HepG2 (cell line): ENCODE results near the gene FUOM. TPM values are rescaled to one million over a fixed set of nuclear protein-coding genes. Genes with fewer than 3 reads are reported as not detected.

Source experiments
- ARNT ChIP-seq: fragments of 450-650 bp; IDR thresholded peaks from 2 replicates; pipeline ENCODE4 v1.6.1; 2017
- FIP1L1 ChIP-seq: fragments of 200-400 bp; formaldehyde crosslinking; IDR thresholded peaks from 2 replicates; pipeline ENCODE4 v1.6.1; 2018; ENCODE audit warnings: low read depth, mild to moderate bottlenecking, low read length, moderate library complexity, borderline replicate concordance; ENCODE audit not compliant: insufficient read depth
- JUN ChIP-seq: sonication (generic); formaldehyde crosslinking; IDR thresholded peaks from 2 replicates; pipeline ENCODE4 v1.4.0; 2020; ENCODE audit warnings: mild to moderate bottlenecking, missing genetic modification reagents
- MYC ChIP-seq: sonication (generic); formaldehyde crosslinking; IDR thresholded peaks from 2 replicates; pipeline ENCODE4 v1.9.0; 2021; ENCODE audit warnings: missing genetic modification reagents, borderline replicate concordance
- NR2F1 ChIP-seq, 2 experiments: fragments of 450-650 bp in 1 of 2; formaldehyde crosslinking in 1 of 2; IDR thresholded peaks; 2 replicates each; pipeline versions ENCODE4 v1.5.0 to v1.6.1; 2016 to 2020; ENCODE audit warnings: mild to moderate bottlenecking in 1 of 2, missing compliant biosample characterization in 1 of 2, missing genetic modification reagents in 1 of 2, moderate library complexity in 1 of 2
- NR2F6 ChIP-seq, 2 experiments: IDR thresholded peaks; 2 replicates each; pipeline ENCODE4 v1.6.1; 2016; ENCODE audit warnings: antibody characterized with exemption in 1 of 2, mild to moderate bottlenecking in 1 of 2
- PRMT3 ChIP-seq: sonication (generic); formaldehyde crosslinking; IDR thresholded peaks from 2 replicates; pipeline ENCODE4 v1.8.1; 2022; ENCODE audit warnings: low read depth, mild to moderate bottlenecking, moderate library complexity, missing genetic modification reagents, borderline replicate concordance
- RBFOX2 ChIP-seq: fragments of 200-400 bp; formaldehyde crosslinking; IDR thresholded peaks from 2 replicates; pipeline ENCODE4 v1.6.1; 2017; ENCODE audit warnings: low read depth, mild to moderate bottlenecking, low read length
- RFXANK ChIP-seq: IDR thresholded peaks from 2 replicates; pipeline ENCODE4 v1.6.1; 2016
- ZNF224 ChIP-seq: sonication (generic); formaldehyde crosslinking; IDR thresholded peaks from 2 replicates; pipeline ENCODE4 v1.5.0; 2020; ENCODE audit warnings: mild to moderate bottlenecking, missing genetic modification reagents
- ZNF44 ChIP-seq: sonication (generic); formaldehyde crosslinking; IDR thresholded peaks from 2 replicates; pipeline ENCODE4 v1.5.1; 2020; ENCODE audit warnings: mild to moderate bottlenecking, missing genetic modification reagents
- polyA plus RNA-seq, 8 experiments: library from polyadenylated mRNA; depleted of rRNA in 3 of 8; stranded (reverse) in 7 of 8; unstranded in 1 of 8; fragments of >200 nt; fragmentation: Illumina TruSeq in 4 of 8; extraction: Trizol in 4 of 8; gene quantifications; 2 replicates each; pipeline versions ENCODE4 v1.2.1 to v1.2.3, GENCODE V29; 2011 to 2016; ENCODE audit warnings: low read depth in 4 of 8, missing spikeins in 1 of 8, mixed read lengths in 1 of 8; ENCODE audit not compliant: insufficient read depth in 1 of 8
- total RNA-seq, 5 experiments: library from RNA; depleted of rRNA; stranded (reverse); fragments of >200 nt; fragmentation: Illumina TruSeq; extraction: Trizol; gene quantifications; 2 replicates each; pipeline ENCODE4 v1.2.3, GENCODE V29; 2016; ENCODE audit warnings: low read depth in 1 of 5
- TF ChIP-seq, protein P1 (sequence below), 2 experiments: fragments of 450-650 bp in 1 of 2; sonication (generic) in 1 of 2; formaldehyde crosslinking in 1 of 2; IDR thresholded peaks; 2 replicates each; pipeline versions ENCODE4 v1.6.1 to v1.8.0; 2016 to 2022; ENCODE audit warnings: antibody characterized with exemption in 1 of 2, mild to moderate bottlenecking in 1 of 2, missing genetic modification reagents in 1 of 2
- TF ChIP-seq, protein P2 (sequence below): sonication (generic); formaldehyde crosslinking; IDR thresholded peaks from 2 replicates; pipeline ENCODE4 v1.5.1; 2020; ENCODE audit warnings: missing genetic modification reagents, mild to moderate bottlenecking, borderline replicate concordance
- TF ChIP-seq, protein P3 (sequence below): sonication (generic); formaldehyde crosslinking; IDR thresholded peaks from 2 replicates; pipeline ENCODE4 v1.9.0; 2022; ENCODE audit warnings: low read depth, missing genetic modification reagents
- TF ChIP-seq, protein P4 (sequence below): sonication (generic); formaldehyde crosslinking; IDR thresholded peaks from 2 replicates; pipeline ENCODE4 v1.9.0; 2021; ENCODE audit warnings: missing genetic modification reagents, mild to moderate bottlenecking, borderline replicate concordance

Gene FUOM
- total and polyA plus RNA-seq, 2 of the 13 experiments (the other 11 are each of a cell fraction or from before 2014, with no cell fraction given) = 27.5 to 60.4 TPM

DNA sequence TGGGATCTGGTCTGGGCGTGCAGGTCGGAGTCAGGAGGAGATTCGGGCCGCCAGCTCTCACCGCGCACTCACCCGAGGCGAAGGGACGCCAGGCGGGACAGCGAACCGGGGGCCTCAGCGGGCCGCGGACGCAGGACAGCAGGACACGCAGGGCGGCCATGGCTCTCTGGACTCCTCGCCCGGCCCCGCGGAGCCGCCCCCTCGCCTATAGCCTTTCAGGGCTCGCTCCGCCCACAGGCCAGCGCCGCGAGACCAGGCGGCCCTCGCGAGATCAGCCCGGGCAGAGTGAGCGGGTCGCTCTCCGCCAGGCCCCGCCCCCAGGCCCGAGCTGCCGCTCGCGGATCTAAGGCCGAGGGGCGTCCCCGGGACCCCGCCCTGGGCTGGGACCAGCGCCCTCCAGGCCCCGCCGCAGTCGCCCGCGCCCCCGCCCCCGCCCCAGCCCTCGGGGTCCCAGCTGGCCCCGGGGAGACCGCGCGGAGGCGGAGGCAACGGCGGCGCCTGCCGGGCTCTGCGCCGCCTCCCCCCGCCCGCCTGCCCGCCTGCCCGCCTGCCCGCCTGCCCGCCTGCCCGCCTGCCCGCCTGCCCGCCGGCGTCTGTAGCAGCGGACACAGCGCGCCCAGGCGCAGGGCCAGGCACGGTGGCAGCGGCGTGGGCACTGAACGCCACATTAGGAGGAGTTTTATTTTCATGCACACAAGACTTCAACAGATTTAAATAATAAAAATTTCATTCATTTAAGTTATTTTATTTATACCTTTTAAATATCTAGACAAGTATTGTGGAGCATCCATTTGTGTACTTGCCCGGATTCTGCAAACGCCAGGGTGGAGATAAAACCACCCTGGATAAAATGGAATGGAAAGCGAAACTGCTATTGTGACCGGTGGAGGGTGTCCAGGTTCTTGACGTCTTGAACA is 15.6 kb upstream of the FUOM start, which contains the start of gene ECHS1 (continued):
- TF ChIP-seq, protein P1, sequence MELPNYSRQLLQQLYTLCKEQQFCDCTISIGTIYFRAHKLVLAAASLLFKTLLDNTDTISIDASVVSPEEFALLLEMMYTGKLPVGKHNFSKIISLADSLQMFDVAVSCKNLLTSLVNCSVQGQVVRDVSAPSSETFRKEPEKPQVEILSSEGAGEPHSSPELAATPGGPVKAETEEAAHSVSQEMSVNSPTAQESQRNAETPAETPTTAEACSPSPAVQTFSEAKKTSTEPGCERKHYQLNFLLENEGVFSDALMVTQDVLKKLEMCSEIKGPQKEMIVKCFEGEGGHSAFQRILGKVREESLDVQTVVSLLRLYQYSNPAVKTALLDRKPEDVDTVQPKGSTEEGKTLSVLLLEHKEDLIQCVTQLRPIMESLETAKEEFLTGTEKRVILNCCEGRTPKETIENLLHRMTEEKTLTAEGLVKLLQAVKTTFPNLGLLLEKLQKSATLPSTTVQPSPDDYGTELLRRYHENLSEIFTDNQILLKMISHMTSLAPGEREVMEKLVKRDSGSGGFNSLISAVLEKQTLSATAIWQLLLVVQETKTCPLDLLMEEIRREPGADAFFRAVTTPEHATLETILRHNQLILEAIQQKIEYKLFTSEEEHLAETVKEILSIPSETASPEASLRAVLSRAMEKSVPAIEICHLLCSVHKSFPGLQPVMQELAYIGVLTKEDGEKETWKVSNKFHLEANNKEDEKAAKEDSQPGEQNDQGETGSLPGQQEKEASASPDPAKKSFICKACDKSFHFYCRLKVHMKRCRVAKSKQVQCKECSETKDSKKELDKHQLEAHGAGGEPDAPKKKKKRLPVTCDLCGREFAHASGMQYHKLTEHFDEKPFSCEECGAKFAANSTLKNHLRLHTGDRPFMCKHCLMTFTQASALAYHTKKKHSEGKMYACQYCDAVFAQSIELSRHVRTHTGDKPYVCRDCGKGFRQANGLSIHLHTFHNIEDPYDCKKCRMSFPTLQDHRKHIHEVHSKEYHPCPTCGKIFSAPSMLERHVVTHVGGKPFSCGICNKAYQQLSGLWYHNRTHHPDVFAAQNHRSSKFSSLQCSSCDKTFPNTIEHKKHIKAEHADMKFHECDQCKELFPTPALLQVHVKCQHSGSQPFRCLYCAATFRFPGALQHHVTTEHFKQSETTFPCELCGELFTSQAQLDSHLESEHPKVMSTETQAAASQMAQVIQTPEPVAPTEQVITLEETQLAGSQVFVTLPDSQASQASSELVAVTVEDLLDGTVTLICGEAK (IDR thresholded peaks at IDR 0.05) = no peak
- TF ChIP-seq, protein P1 (CRISPR knock-in tag; IDR thresholded peaks at IDR 0.05) = no peak
- TF ChIP-seq FIP1L1 (no peak), JUN (CRISPR knock-in tag) (no peak), MYC (CRISPR knock-in tag) (peak; percentile 64; the same call in 1 of the 2 replicates), ZNF44 (CRISPR knock-in tag) (no peak), RFXANK (CRISPR knock-in tag) (no peak), RBFOX2 (peak; percentile 96), PRMT3 (CRISPR knock-in tag) (no peak), ARNT (no peak), NR2F1 (CRISPR knock-in tag; IDR thresholded peaks at IDR 0.05) (no peak), NR2F6 (IDR thresholded peaks at IDR 0.05) (no peak), NR2F6 (CRISPR knock-in tag; IDR thresholded peaks at IDR 0.05) (peak; percentile 44; the same call in 1 of the 2 replicates), ZNF224 (CRISPR knock-in tag) (no peak)
- TF ChIP-seq, protein P2, sequence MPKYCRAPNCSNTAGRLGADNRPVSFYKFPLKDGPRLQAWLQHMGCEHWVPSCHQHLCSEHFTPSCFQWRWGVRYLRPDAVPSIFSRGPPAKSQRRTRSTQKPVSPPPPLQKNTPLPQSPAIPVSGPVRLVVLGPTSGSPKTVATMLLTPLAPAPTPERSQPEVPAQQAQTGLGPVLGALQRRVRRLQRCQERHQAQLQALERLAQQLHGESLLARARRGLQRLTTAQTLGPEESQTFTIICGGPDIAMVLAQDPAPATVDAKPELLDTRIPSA = no peak
- TF ChIP-seq, protein P3, sequence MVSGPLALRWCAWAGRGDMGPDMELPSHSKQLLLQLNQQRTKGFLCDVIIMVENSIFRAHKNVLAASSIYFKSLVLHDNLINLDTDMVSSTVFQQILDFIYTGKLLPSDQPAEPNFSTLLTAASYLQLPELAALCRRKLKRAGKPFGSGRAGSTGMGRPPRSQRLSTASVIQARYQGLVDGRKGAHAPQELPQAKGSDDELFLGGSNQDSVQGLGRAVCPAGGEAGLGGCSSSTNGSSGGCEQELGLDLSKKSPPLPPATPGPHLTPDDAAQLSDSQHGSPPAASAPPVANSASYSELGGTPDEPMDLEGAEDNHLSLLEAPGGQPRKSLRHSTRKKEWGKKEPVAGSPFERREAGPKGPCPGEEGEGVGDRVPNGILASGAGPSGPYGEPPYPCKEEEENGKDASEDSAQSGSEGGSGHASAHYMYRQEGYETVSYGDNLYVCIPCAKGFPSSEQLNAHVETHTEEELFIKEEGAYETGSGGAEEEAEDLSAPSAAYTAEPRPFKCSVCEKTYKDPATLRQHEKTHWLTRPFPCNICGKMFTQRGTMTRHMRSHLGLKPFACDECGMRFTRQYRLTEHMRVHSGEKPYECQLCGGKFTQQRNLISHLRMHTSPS (CRISPR knock-in tag) = no peak; the same call in 1 of the 2 replicates
- TF ChIP-seq, protein P4, sequence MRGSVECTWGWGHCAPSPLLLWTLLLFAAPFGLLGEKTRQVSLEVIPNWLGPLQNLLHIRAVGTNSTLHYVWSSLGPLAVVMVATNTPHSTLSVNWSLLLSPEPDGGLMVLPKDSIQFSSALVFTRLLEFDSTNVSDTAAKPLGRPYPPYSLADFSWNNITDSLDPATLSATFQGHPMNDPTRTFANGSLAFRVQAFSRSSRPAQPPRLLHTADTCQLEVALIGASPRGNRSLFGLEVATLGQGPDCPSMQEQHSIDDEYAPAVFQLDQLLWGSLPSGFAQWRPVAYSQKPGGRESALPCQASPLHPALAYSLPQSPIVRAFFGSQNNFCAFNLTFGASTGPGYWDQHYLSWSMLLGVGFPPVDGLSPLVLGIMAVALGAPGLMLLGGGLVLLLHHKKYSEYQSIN (CRISPR knock-in tag) = no peak
